Large intestine (tissue), 3 donors: ENCODE results near the gene LZTS3. TPM values are rescaled to one million over a fixed set of nuclear protein-coding genes. Genes with fewer than 3 reads are reported as not detected.
A peak's percentile ranks its signal among the peaks of the same experiment; 100 is the strongest.

ENCODE experiments used
- DNase-seq, 2 donors: peaks; one replicate each; pipeline versions ENCODE4 v3.0.0 to v3.0.0-alpha.2; 2013
- H3K27ac ChIP-seq: one replicate; pipeline ENCODE4 v1.5.1; 2013; ENCODE audit warnings: low read length
- H3K27me3 ChIP-seq: 2 replicates; pipeline ENCODE4 v1.6.1; 2013; ENCODE audit warnings: low read length; ENCODE audit not compliant: control insufficient read depth, insufficient read depth
- H3K36me3 ChIP-seq: 2 replicates; pipeline ENCODE4 v1.6.1; 2013; ENCODE audit warnings: low read length; ENCODE audit not compliant: control insufficient read depth, insufficient read depth
- H3K4me1 ChIP-seq: one replicate; pipeline ENCODE4 v1.6.1; 2013; ENCODE audit warnings: low read length; ENCODE audit not compliant: control insufficient read depth, insufficient read depth
- H3K4me3 ChIP-seq: one replicate; pipeline ENCODE4 v1.5.1; 2013; ENCODE audit warnings: low read length
- H3K9me3 ChIP-seq: one replicate; pipeline ENCODE4 v1.6.1; 2013; ENCODE audit warnings: mild to moderate bottlenecking, low read depth, low read length, moderate library complexity; ENCODE audit not compliant: control insufficient read depth
- WGBS: methylation state at CpG from one replicate; pipeline ENCODE4 v1.1.5; 2013; ENCODE audit warnings: low lambda C conversion rate; ENCODE audit not compliant: insufficient coverage; 5-methylcytosine and 5-hydroxymethylcytosine counted together
- polyA plus RNA-seq: library from polyadenylated mRNA; unstranded; fragments of 120-200 nt; gene quantifications from one replicate; pipeline ENCODE4 v1.2.1, GENCODE V29; 2013

The LZTS3 gene
- polyA plus RNA-seq, 1 donor, result 17.1 TPM

- Histone ChIP-seq H3K27me3 (peaks cover 5% of the 10 kb centered on the region), H3K36me3 (no peaks in the 10 kb centered on the region), H3K27ac (peak overlapping the region; percentile 90), H3K4me1 (peaks cover 9% of the 10 kb centered on the region), H3K4me3 (no peak overlapping the region), H3K9me3 (no peaks in the 10 kb centered on the region)
- no peak for DNase-seq
- 86% methylated on average over 1 of the region's 1 CpG for WGBS
These were observed 1.9 kb upstream of the LZTS3 start for GRCh38 chr20:3175270-3175669.

GRCh38 chr20:3174442-3175261 is 1.3 kb upstream of the LZTS3 start:
- Histone ChIP-seq H3K27me3 (peaks cover 5% of the 10 kb centered on the region), H3K4me1 (peaks cover 9% of the 10 kb centered on the region), H3K4me3 (peak overlapping the region; percentile 64), H3K36me3 (no peaks in the 10 kb centered on the region), H3K27ac (peak overlapping the region; percentile 90), H3K9me3 (no peaks in the 10 kb centered on the region)
- WGBS, result 7% methylated on average over 7 of the region's 13 CpGs
- peak in 1 of 2 donors; percentile 53 for DNase-seq

GRCh38 chr20:3173610-3174441 is 477 bp upstream of the LZTS3 start:
- Histone ChIP-seq H3K36me3 (no peaks in the 10 kb centered on the region), H3K4me1 (peaks cover 14% of the 10 kb centered on the region), H3K27me3 (peaks cover 5% of the 10 kb centered on the region), H3K4me3 (peak overlapping the region; percentile 64), H3K27ac (peak overlapping the region; percentile 90), H3K9me3 (no peaks in the 10 kb centered on the region)
- no CpG with 5 or more reads among the region's 84 CpGs for WGBS
- peak; percentile 86 to 91 for DNase-seq

- no peaks in the 10 kb centered on the region for H3K36me3 ChIP-seq
- WGBS, result no CpG with 5 or more reads among the region's 5 CpGs
- no peak for DNase-seq
- no peaks in the 10 kb centered on the region for H3K9me3 ChIP-seq
- no peak overlapping the region for H3K27ac ChIP-seq
- peaks cover 26% of the 10 kb centered on the region for H3K4me1 ChIP-seq
- peak overlapping the region; percentile 94 for H3K4me3 ChIP-seq
- H3K27me3 ChIP-seq, result peaks cover 5% of the 10 kb centered on the region
These were observed 1.0 kb downstream of the LZTS3 start for GRCh38 chr20:3172126-3172932.

- H3K27ac ChIP-seq, result no peak overlapping the region
- H3K9me3 ChIP-seq, result no peaks in the 10 kb centered on the region
- no peak overlapping the region for H3K4me3 ChIP-seq
- H3K27me3 ChIP-seq, result peaks cover 5% of the 10 kb centered on the region
- peaks cover 26% of the 10 kb centered on the region for H3K4me1 ChIP-seq
- no peak for DNase-seq
- H3K36me3 ChIP-seq, result no peaks in the 10 kb centered on the region
- WGBS, result 100% methylated on average over 2 of the region's 14 CpGs
These were observed 1.8 kb downstream of the LZTS3 start for GRCh38 chr20:3171391-3172125.

- no CpG with 5 or more reads among the region's 7 CpGs for WGBS
- H3K4me3 ChIP-seq, result peak overlapping the region; percentile 38
- peaks cover under 1% of the 10 kb centered on the region for H3K27me3 ChIP-seq
- DNase-seq, result no peak
- no peaks in the 10 kb centered on the region for H3K36me3 ChIP-seq
- peaks cover 26% of the 10 kb centered on the region for H3K4me1 ChIP-seq
- H3K9me3 ChIP-seq, result peaks cover 7% of the 10 kb centered on the region
- peak overlapping the region; percentile 74 for H3K27ac ChIP-seq
These were observed 4.3 kb downstream of the LZTS3 start for GRCh38 chr20:3168829-3169590.

- H3K27me3 ChIP-seq, result no peaks in the 10 kb centered on the region
- peak overlapping the region; percentile 74 for H3K27ac ChIP-seq
- DNase-seq, result peak; percentile 88 to 95
- peaks cover 7% of the 10 kb centered on the region for H3K9me3 ChIP-seq
- no peaks in the 10 kb centered on the region for H3K36me3 ChIP-seq
- WGBS, result no CpG with 5 or more reads among the region's 39 CpGs
- H3K4me1 ChIP-seq, result peaks cover 26% of the 10 kb centered on the region
- peak overlapping the region; percentile 38 for H3K4me3 ChIP-seq
These were observed 5.1 kb downstream of the LZTS3 start for GRCh38 chr20:3168079-3168828.

GRCh38 chr20:3167738-3168078 is 5.6 kb downstream of the LZTS3 start:
- no CpG with 5 or more reads among the region's 25 CpGs for WGBS
- Histone ChIP-seq H3K4me3 (peak overlapping the region; percentile 38), H3K4me1 (peaks cover 23% of the 10 kb centered on the region), H3K36me3 (no peaks in the 10 kb centered on the region), H3K9me3 (peaks cover 7% of the 10 kb centered on the region), H3K27me3 (no peaks in the 10 kb centered on the region), H3K27ac (peak overlapping the region; percentile 74)
- no peak for DNase-seq

GRCh38 chr20:3166913-3167342 is 6.4 kb downstream of the LZTS3 start:
- Histone ChIP-seq H3K9me3 (peaks cover 7% of the 10 kb centered on the region), H3K4me3 (no peak overlapping the region), H3K27me3 (no peaks in the 10 kb centered on the region), H3K36me3 (no peaks in the 10 kb centered on the region), H3K4me1 (peaks cover 17% of the 10 kb centered on the region), H3K27ac (no peak overlapping the region)
- DNase-seq, result no peak
- WGBS, result no CpG with 5 or more reads among the region's 16 CpGs
